K562 (cell line): ENCODE data around the gene TRDMT1.

Experiments used
- BRCA1 ChIP-seq, 2 experiments: fragments of 450-650 bp in 1 of 2; sonication (generic) in 1 of 2; formaldehyde crosslinking in 1 of 2; IDR thresholded peaks; 2 replicates each; pipeline versions ENCODE4 v1.5.0 to v1.6.1; 2017 to 2020; ENCODE audit warnings: mild to moderate bottlenecking in 1 of 2, missing genetic modification reagents in 1 of 2
- CBX3 ChIP-seq, 2 experiments: IDR thresholded peaks; 1 replicate in 1 of 2; 2 replicates in 1 of 2; pipeline ENCODE4 v1.6.1; 2012; ENCODE audit warnings: inconsistent platforms in 2 of 2, low read length in 2 of 2, borderline replicate concordance in 1 of 2, control low read depth in 1 of 2
- EZH2 ChIP-seq: IDR thresholded peaks from 2 replicates; pipeline ENCODE4 v1.6.1; 2012; ENCODE audit warnings: low read depth, mild to moderate bottlenecking, inconsistent platforms, low read length, borderline replicate concordance
- FOS ChIP-seq: IDR thresholded peaks from 3 replicates; pipeline ENCODE4 v1.6.1; 2011; ENCODE audit not compliant: insufficient read length; ENCODE audit errors: extremely low read depth
- HNRNPH1 ChIP-seq: fragments of 200-400 bp; formaldehyde crosslinking; optimal IDR thresholded peaks from 2 replicates; pipeline ENCODE3; 2017; ENCODE audit warnings: low read depth, mild to moderate bottlenecking, low read length, moderate library complexity
- HNRNPLL ChIP-seq: fragments of 200-400 bp; formaldehyde crosslinking; IDR thresholded peaks from 2 replicates; pipeline ENCODE4 v1.6.1; 2017; ENCODE audit warnings: low read length, low read depth, mild to moderate bottlenecking; ENCODE audit not compliant: poor library complexity, severe bottlenecking
- MCM7 ChIP-seq, 2 experiments: fragments of 450-650 bp; IDR thresholded peaks; 2 replicates each; pipeline ENCODE4 v1.6.1; 2016 to 2018
- NFATC3 ChIP-seq: fragments of 450-650 bp; IDR thresholded peaks from 2 replicates; pipeline ENCODE4 v1.6.1; 2017; ENCODE audit warnings: mild to moderate bottlenecking
- SLC30A9 ChIP-seq: fragments of 250-450 bp; sonication (Bioruptor Pico); IDR thresholded peaks from 2 replicates; pipeline ENCODE4 v1.8.0; 2022; ENCODE audit warnings: mild to moderate bottlenecking, moderate library complexity
- SMC3 ChIP-seq: conservative IDR thresholded peaks from 2 replicates; pipeline ENCODE4 v1.6.1; 2011; ENCODE audit warnings: low read depth, low read length, improper control_type of control experiment; ENCODE audit not compliant: insufficient read depth
- SRF ChIP-seq, 2 experiments: fragments of 250-450, 450-650 bp in 1 of 2; sonication (Bioruptor Pico) in 1 of 2; sonication (generic) in 1 of 2; formaldehyde crosslinking; IDR thresholded peaks; 2 replicates each; pipeline versions ENCODE4 v1.5.0 to v1.5.1; 2020 to 2022; ENCODE audit warnings: mild to moderate bottlenecking in 1 of 2, missing genetic modification reagents in 1 of 2
- TF ChIP-seq, protein P1 (sequence below), 3 experiments: IDR thresholded peaks in 2 of 3; conservative IDR thresholded peaks in 1 of 3; 2 replicates each; pipeline ENCODE4 v1.5.1; 2011 to 2012; ENCODE audit warnings: low read length in 3 of 3, mild to moderate bottlenecking in 3 of 3, control low read depth in 2 of 3, improper control_type of control experiment in 1 of 3, inconsistent platforms in 1 of 3, low read depth in 1 of 3, mixed read lengths in 1 of 3, moderate library complexity in 1 of 3; ENCODE audit not compliant: insufficient read depth in 2 of 3

DNA sequence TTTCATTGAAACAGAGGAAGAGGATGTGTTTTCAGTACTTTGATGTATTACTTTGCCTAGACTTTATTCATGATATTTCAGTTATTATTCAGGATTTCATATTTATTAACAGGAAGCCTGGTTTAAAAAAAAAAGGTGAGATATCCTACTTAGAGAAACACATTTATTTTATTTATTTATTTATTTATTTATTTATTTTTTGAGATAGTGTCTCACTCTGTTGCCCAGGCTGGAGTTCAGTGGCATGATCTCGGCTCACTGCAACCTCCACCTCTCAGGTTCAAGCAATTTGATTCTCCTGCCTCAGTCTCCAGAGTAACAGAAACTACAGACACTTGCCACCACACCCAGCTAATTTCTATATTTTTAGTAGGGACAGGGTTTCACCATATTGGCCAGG lies 24.5 kb downstream of the TRDMT1 start:
- TF ChIP-seq FOS (no peak), HNRNPH1 (no peak), NFATC3 (no peak), EZH2 (no peak), MCM7 (IDR thresholded peaks at IDR 0.05) (no peak), SRF (CRISPR knock-in tag; IDR thresholded peaks at IDR 0.05) (no peak), SLC30A9 (CRISPR knock-in tag) (no peak), BRCA1 (IDR thresholded peaks at IDR 0.05) (no peak), BRCA1 (CRISPR knock-in tag; IDR thresholded peaks at IDR 0.05) (no peak), CBX3 (IDR thresholded peaks at IDR 0.05; ENCODE audit: borderline replicate concordance in 1 of 2, low read length in 2 of 2) (no peak), SMC3 (no peak), HNRNPLL (no peak)
- TF ChIP-seq, protein P1, sequence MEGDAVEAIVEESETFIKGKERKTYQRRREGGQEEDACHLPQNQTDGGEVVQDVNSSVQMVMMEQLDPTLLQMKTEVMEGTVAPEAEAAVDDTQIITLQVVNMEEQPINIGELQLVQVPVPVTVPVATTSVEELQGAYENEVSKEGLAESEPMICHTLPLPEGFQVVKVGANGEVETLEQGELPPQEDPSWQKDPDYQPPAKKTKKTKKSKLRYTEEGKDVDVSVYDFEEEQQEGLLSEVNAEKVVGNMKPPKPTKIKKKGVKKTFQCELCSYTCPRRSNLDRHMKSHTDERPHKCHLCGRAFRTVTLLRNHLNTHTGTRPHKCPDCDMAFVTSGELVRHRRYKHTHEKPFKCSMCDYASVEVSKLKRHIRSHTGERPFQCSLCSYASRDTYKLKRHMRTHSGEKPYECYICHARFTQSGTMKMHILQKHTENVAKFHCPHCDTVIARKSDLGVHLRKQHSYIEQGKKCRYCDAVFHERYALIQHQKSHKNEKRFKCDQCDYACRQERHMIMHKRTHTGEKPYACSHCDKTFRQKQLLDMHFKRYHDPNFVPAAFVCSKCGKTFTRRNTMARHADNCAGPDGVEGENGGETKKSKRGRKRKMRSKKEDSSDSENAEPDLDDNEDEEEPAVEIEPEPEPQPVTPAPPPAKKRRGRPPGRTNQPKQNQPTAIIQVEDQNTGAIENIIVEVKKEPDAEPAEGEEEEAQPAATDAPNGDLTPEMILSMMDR (IDR thresholded peaks at IDR 0.05 in 2 of 3, conservative IDR thresholded peaks at IDR 0.05 in 1 of 3; ENCODE audit: insufficient read depth in 2 of 3, low read depth in 1 of 3, low read length in 3 of 3), result no peak
